Measurements from ENCODE around the gene DSCAML1. TPM values are rescaled to one million over a fixed set of nuclear protein-coding genes. Genes with fewer than 3 reads are reported as not detected.
"Not testable (repeated sequence)": the region's sequence is repeated elsewhere in the genome, so short reads cannot be mapped to it uniquely, and the experiment has no call there.

DSCAML1 gene
- total RNA-seq, 1 donor from 2014 or later: not detected

- peak; percentile 57 for DNase-seq (ENCODE audit: extremely low read depth, low read depth, low spot score)
Measured at GRCh38 chr11:117819096-117820040, 22.4 kb upstream of the DSCAML1 start.

GRCh38 chr11:117818041-117818873, 21.2 kb upstream of the DSCAML1 start:
- peak; percentile 33 for DNase-seq (ENCODE audit: extremely low read depth, low read depth, low spot score)

DNA sequence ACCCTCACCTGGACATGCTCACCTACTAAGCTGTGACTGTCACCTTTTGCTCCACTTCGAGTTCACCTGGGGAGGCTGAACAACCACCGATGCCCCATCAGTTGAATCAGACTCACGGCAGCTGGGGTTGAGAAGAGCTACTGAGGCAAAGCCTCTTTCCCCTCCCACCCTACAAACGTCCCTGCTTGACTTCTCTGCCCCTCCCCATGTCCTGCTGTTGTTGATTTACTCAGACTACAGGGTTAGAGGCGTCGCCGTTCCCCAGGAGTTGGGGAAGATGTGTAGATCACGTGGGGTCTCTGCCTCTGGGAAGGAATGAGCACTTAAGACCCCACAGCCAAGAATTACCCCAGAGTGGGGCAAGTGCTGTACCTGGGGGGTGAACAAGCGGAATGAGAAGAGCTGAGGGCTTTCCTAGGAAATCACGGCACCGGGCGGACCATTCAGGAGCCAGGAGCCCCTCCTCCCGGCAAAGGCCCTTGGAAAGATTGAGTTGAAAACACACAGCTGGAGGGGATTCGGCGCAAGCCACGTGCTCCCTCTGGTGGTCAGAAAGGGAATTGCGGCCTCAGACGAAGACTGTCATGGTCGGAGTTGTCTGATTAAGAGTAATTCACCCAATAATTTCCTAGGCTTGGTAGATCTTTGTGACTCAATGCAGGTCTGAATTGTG, 20.5 kb upstream of the DSCAML1 start:
- peak; percentile 54 for DNase-seq (ENCODE audit: extremely low read depth, low read depth, low spot score)

GRCh38 chr11:117816846-117817367, 19.9 kb upstream of the DSCAML1 start:
- DNase-seq (ENCODE audit: extremely low read depth, low read depth, low spot score): no peak

GRCh38 chr11:117816151-117816741, 19.2 kb upstream of the DSCAML1 start:
- DNase-seq (ENCODE audit: extremely low read depth, low read depth, low spot score): no peak

DNA sequence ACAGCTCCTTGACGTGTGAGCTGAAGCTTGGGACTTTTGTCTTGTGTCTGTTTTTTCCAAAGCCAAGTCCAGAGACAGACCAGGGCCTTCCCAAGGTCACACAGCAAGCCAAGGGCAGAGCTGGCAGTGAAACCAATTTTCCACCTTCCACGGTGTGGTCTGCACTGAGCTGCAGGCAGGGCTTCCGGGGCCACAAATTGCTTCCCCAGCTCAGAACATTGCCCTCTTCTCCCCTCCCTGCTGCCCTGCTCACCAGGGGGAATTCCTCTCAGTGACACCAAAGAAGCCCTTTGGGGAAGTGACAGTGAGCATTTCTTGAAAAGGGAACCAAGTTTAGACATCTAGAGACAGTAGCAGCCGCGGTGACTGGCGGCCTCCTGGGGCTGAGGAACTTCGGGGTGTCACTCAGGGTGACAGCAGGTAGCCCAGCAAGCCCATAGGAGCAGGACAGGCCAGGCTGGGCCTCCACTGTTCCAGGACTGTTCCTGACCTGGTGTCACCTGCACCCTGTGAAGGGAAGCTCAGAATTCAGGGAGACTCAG, 18.3 kb upstream of the DSCAML1 start:
- DNase-seq (ENCODE audit: extremely low read depth, low read depth, low spot score): no peak

DNA sequence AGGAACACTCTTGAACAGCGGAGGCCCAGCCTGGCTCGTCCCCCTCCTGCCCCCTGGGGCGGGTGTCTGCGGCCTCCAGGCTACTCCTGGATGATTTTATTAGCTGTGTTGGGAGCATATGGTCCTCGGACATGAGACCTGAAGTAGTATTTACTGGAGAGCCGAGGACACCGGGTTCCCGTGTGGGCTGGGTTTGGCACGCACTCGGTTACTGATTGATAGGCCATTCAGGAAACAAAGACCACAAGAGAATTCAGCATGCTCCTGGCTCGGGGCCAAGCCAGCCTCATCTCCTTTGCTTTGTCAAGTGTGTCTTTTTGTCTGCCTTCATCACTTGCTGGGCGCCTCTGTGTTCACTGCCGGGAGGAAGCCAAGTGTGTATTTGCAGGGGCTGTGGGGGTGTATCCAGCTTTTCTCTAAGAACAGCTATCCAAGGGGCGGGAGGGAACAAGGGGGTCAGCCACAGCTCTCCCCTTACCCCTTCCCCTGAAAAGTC, 17.8 kb upstream of the DSCAML1 start:
- DNase-seq (ENCODE audit: extremely low read depth, low read depth, low spot score): no peak

DNA sequence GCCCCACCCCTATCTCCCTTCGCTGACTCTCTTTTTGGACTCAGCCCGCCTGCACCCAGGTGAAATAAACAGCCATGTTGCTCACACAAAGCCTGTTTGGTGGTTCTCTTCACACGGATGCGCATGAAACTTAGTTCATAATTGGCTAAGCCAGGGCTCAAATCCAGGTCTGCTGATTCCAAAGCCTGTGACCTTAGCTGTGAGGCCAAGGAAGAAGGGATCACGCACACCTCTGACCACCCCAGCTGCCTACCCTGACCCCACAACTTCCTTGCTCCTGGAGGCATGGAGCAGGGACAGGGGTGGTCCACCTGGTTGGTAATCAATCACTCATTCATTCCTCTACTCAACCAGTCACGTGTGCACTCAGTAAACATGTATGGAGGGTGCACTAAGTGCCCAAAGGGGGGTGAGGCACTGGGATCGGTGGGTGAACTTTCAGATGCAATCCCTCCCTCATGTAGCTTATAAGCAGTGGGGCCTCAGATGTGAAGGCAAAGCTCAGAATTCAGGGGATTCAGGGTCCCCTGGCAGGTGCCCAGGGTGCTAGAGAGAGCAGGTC, 17.3 kb upstream of the DSCAML1 start:
- no peak for DNase-seq (ENCODE audit: extremely low read depth, low read depth, low spot score)

DNA sequence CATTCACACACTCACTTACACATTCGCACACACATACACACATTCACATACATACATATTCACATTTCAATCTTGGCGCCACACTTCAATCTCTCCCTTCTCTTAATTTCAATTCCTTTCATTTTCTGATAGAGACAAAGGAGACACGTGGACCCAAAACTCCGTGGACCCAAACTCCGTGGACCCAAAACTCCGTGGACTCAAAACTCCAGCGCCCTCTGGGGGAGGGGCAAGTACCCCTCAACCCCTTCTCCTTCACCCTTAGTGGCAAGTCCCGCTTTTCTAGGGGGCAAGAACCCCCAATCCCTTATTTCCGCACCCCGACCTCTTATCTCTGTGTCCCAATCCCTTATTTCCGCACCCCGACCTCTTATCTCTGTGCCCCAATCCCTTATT, 13.0 kb upstream of the DSCAML1 start:
- DNase-seq (ENCODE audit: extremely low read depth, low read depth, low spot score): not testable (repeated sequence)

DNA sequence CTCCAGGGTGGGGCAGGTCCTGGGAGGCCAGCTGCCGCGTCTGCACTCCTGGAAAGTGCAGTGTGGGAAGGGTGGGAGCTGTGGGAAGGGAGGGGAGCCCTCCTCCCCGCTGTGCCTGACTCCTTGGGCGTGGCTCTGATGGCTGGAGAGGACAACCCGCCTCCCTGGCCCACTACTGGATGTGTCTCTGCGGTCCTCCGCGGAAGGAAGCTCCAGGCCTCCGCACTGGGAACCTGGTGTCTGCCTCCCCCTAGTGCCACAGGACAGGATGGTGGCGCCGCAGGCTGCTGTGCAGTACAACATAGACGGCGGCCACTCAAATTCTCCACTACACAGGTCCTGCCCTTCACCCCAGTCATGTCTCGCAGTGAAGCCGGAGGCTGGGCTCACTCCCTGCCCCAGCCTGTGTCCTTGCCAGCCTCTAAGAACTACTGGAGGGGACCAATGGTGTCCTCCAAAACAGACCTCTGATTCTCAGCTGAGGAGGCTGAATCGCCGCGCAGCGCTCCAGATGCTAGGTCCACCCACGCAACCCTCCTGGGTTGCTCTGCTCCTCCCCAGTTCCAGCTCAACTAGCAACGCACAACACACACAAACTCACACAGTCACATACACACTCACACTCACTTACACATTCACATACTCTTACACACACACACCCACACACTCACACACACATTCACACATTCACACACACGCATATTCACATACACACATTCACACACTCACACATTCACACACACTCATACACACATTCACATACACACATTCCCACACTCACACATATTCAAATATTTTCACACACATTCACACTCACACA, 12.4 kb upstream of the DSCAML1 start:
- DNase-seq (ENCODE audit: extremely low read depth, low read depth, low spot score): no peak

DNA sequence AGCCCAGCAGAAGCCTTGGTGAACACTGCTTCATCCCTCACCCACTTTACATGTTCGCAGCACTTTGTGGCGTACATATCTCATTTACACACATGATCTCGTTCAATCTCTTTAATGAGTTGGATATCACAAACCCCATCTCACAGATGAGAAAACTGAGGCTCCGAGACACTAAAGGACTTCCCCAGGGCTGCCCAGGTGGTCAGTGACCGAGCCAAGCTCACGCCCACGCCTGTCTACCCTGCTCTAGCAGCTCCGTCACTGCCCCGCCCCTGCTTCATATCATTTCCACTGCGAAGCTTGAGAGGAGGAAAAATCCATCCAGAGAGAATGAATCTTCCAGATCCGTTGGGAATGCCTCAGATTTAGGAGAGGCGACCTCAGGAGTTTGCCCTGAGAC, 11.8 kb upstream of the DSCAML1 start:
- no peak for DNase-seq (ENCODE audit: extremely low read depth, low read depth, low spot score)

GRCh38 chr11:117807482-117808327, 10.7 kb upstream of the DSCAML1 start:
- DNase-seq (ENCODE audit: extremely low read depth, low read depth, low spot score): peak; percentile 22

DNA sequence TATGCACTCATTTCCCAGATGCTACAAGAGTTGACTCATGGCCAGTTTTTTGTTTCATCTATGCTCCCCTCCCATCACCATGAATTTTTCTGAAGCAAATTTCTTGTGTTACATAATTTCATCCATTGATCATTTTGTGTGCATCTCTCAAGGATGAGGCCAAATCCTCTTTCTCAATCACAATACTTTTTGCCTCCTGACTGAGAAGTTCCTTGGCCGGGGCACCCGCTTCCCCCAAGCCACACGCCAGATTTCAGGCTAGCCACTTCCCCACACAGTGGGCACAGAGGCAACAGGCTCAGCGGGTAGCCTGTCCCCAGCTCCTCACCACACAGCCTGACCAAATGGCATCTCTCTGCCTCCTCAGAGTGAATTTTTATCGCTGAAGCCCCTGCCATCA, 9.8 kb upstream of the DSCAML1 start:
- DNase-seq (ENCODE audit: extremely low read depth, low read depth, low spot score): no peak

DNA sequence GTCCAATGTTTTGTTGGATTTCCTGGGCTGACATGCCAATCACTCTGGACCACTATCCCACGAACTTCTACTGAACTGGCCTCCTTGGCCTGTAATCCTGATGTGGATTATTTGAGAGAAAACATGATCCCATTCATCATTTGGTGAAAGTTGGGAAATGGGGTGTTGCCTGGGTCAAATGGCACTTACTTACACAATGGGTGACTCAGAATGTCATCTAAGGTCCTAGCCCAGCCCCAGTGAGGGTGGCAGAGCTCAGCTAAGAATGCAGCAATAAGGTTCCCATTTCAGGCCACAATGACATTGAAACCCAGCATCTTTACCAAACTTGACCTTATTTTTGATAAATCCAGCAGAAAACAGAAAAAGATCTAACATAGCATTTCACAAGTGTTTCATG, 8.0 kb upstream of the DSCAML1 start:
- DNase-seq (ENCODE audit: extremely low read depth, low read depth, low spot score): no peak

DNA sequence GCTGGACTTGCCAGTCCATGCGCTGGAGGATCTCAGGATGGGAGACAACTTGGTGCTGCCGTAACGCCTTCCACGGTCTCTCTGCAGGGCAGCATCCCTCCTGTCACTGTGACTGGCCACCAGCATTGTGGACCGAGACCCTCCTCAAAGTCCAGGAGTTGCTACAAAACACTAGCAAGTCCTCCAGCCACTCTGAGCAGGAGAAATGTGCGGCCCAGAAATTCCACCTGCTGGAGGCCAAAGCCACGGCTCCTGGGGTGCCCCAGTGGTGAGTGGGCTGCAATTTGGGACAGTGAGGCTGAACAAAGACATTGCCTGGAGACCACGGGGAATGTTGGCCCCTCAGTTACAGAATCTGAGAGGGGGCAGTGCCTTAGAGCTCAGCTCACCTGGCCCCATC, 6.9 kb upstream of the DSCAML1 start:
- DNase-seq (ENCODE audit: extremely low read depth, low read depth, low spot score): no peak

DNA sequence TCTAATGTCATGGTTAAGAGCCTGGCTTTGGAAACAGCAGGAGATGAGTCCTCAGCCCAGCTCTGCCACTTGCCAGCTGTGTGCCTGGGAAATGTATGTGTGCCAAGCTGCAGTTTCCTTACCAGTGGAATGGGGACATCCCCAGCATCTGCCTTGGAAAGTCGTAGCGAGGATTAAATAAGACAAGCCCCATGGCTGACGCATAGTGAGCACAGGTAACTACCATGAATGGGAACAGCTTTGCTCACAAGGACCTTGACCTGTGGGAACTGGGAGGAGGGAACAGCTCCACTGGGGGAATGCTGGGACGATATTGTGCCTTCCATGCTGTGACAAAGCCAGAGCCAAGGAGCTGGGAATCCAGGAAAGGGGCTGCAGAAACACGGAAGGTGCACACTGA, 2.6 kb upstream of the DSCAML1 start:
- DNase-seq (ENCODE audit: extremely low read depth, low read depth, low spot score): no peak

GRCh38 chr11:117796456-117796871, 552 bp downstream of the DSCAML1 start:
- DNase-seq (ENCODE audit: extremely low read depth, low read depth, low spot score): no peak

All from glomerular endothelial cell (primary cell).